Measurements from ENCODE around the gene CAMK2D.

Gene CAMK2D

DNA sequence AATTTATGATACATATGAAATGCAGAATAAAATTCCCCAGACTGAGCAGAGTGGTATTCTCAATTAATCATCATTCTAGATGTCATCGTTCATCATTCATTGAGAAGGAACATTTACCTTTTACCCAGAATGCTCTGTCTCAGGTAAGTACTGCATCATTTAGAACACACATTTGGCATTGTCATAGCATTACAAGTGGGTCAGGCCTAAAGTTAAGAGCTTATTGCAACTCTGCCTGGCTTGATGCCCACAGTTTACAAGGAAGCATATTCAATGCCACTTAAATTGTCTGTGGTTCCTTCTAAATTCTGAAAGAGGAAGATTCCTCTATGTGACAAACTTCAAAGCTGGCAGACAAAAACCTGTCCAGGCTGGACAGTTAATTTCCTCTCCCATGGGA is 87.3 kb downstream of the CAMK2D start:
- H3K79me1 ChIP-seq (ENCODE audit: low read depth, low read length): no peaks in the 10 kb centered on the region
- no peak overlapping the region for H3K4me3 ChIP-seq (ENCODE audit: low read length in 2 of 2)
- no peak overlapping the region for H2BK15ac ChIP-seq (ENCODE audit: low read length)
- H2BK12ac ChIP-seq (ENCODE audit: low read length): no peak overlapping the region
- H3K27me3 ChIP-seq (ENCODE audit: control insufficient read depth in 3 of 3, insufficient read depth in 3 of 3, low read depth in 1 of 3, low read length in 3 of 3): no peaks in the 10 kb centered on the region
- WGBS, 2 donors (ENCODE audit: extremely low coverage in 2 of 2, insufficient read length in 2 of 2, insufficient replicate concordance in 1 of 2): no CpG with 5 or more reads among the region's 1 CpG
- H3K4me2 ChIP-seq (ENCODE audit: insufficient read depth, low read length, poor library complexity, severe bottlenecking): no peak overlapping the region
- peaks cover 0 to 8% of the 10 kb centered on the region in 2 donors for H3K36me3 ChIP-seq (replicated peaks in 1 of 2; ENCODE audit: control insufficient read depth in 2 of 2, insufficient read depth in 2 of 2, low read length in 2 of 2)
- H2BK120ac ChIP-seq (ENCODE audit: low read depth, low read length): no peak overlapping the region
- H3K9me3 ChIP-seq (replicated peaks in 1 of 2; ENCODE audit: control insufficient read depth in 2 of 2, insufficient read depth in 1 of 2, low read depth in 1 of 2, low read length in 2 of 2): peaks cover 0 to 2% of the 10 kb centered on the region in 2 donors
- no peak overlapping the region for H2AFZ ChIP-seq (ENCODE audit: low read length)
- H2BK5ac ChIP-seq (ENCODE audit: low read length): no peak overlapping the region
- no peak overlapping the region for H3K9ac ChIP-seq (ENCODE audit: low read depth, low read length, poor library complexity)
- H3K14ac ChIP-seq (ENCODE audit: low read length): no peak overlapping the region
- H3K4me1 ChIP-seq (ENCODE audit: control insufficient read depth in 2 of 2, insufficient read depth in 1 of 2, low read depth in 1 of 2, low read length in 2 of 2): peaks cover 0 to 9% of the 10 kb centered on the region in 2 donors
- DNase-seq (ENCODE audit: low spot score): no peak
- no peak overlapping the region for H4K91ac ChIP-seq (ENCODE audit: low read depth, low read length, poor library complexity)
- no peak overlapping the region for H2AK5ac ChIP-seq (ENCODE audit: low read depth, low read length)
- no peak overlapping the region for H4K8ac ChIP-seq (ENCODE audit: low read depth, low read length)
- H3K4ac ChIP-seq (ENCODE audit: low read length): no peak overlapping the region
- no peak overlapping the region for H3K27ac ChIP-seq (replicated peaks; ENCODE audit: low read length)
- H3K23ac ChIP-seq (ENCODE audit: low read depth, low read length, poor library complexity): no peak overlapping the region
- no peak overlapping the region for H3K18ac ChIP-seq (ENCODE audit: low read length)

DNA sequence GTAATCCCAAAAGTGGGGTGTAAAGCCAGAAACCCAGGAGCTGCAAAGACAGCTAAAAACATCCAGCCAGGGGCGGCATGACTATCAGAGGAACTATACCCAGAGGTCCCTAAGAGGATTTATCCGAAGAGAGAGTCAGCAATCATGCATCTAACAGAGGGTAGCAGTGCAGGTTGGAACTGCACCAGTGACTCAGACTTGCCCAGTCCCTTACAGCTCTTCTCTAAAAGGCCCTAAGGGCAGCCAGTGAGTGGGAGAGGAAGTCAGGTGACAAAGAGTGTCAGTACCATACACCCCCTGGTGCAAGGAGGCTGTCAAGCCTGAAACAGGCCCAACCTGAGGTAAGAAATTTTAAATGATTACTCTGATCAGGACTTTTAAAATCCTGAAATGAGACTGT is 88.1 kb downstream of the CAMK2D start:
- no peak for DNase-seq (ENCODE audit: low spot score)
- H3K27ac ChIP-seq (replicated peaks; ENCODE audit: low read length): no peak overlapping the region

DNA sequence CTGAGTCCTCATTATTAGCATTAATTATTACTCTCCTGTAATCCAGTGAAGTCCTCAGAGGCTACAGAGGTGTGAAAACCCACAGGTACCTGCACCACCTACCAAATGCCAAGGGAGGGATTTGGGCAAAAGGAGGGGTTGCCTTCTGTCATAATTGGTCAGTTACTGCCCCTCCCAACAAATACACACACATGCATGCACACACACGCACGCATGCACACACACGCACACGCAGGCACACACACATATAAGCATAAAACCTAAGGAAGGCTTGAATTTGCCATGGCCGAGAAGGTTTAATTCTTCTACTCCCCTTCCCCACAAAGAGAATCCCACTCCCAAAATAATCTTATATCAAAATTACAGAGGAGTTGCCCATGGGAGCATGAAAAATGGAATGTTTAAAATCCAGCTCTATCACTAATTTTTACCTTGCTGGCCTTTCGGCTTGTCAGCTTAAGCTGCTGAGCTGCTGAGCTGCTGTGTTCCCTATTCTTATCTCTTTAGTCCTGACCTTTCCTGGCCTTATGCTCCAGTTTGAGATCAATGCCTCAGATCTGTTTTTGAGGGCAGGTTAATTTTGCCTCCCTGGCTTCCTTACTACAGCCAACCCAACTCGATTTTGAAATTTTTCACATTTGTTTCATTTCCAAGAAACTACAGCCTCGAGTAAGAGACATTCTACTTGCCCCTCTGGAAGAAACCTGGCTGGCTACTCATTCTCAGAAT is 95.0 kb downstream of the CAMK2D start:
- Histone ChIP-seq H2AK5ac (ENCODE audit: low read depth, low read length) (no peak overlapping the region), H3K4me3 (ENCODE audit: low read length in 2 of 2) (peak overlapping the region in 1 of 2 donors; percentile 52), H3K4me1 (ENCODE audit: control insufficient read depth in 2 of 2, insufficient read depth in 1 of 2, low read depth in 1 of 2, low read length in 2 of 2) (peaks cover 0 to 2% of the 10 kb centered on the region in 2 donors), H3K79me1 (ENCODE audit: low read depth, low read length) (peaks cover 1% of the 10 kb centered on the region), H3K36me3 (replicated peaks in 1 of 2; ENCODE audit: control insufficient read depth in 2 of 2, insufficient read depth in 2 of 2, low read length in 2 of 2) (peaks cover 0 to 8% of the 10 kb centered on the region in 2 donors), H3K27me3 (ENCODE audit: control insufficient read depth in 3 of 3, insufficient read depth in 3 of 3, low read depth in 1 of 3, low read length in 3 of 3) (no peaks in the 10 kb centered on the region), H3K14ac (ENCODE audit: low read length) (no peak overlapping the region), H3K4ac (ENCODE audit: low read length) (no peak overlapping the region), H3K27ac (replicated peaks; ENCODE audit: low read length) (no peak overlapping the region), H2BK12ac (ENCODE audit: low read length) (no peak overlapping the region), H2BK120ac (ENCODE audit: low read depth, low read length) (no peak overlapping the region), H2AFZ (ENCODE audit: low read length) (no peak overlapping the region), H2BK15ac (ENCODE audit: low read length) (no peak overlapping the region), H4K91ac (ENCODE audit: low read depth, low read length, poor library complexity) (no peak overlapping the region), H3K4me2 (ENCODE audit: insufficient read depth, low read length, poor library complexity, severe bottlenecking) (no peak overlapping the region), H3K9me3 (replicated peaks in 1 of 2; ENCODE audit: control insufficient read depth in 2 of 2, insufficient read depth in 1 of 2, low read depth in 1 of 2, low read length in 2 of 2) (no peaks in the 10 kb centered on the region), H2BK5ac (ENCODE audit: low read length) (no peak overlapping the region), H3K18ac (ENCODE audit: low read length) (no peak overlapping the region), H4K8ac (ENCODE audit: low read depth, low read length) (no peak overlapping the region), H3K23ac (ENCODE audit: low read depth, low read length, poor library complexity) (no peak overlapping the region), H3K9ac (ENCODE audit: low read depth, low read length, poor library complexity) (no peak overlapping the region)
- WGBS, 2 donors (ENCODE audit: extremely low coverage in 2 of 2, insufficient read length in 2 of 2, insufficient replicate concordance in 1 of 2): no CpG with 5 or more reads among the region's 8 CpGs
- no peak for DNase-seq (ENCODE audit: low spot score)

More for the DNA sequence above, 88.1 kb downstream of the CAMK2D start:
- WGBS, 2 donors (ENCODE audit: extremely low coverage in 2 of 2, insufficient read length in 2 of 2, insufficient replicate concordance in 1 of 2): no CpG with 5 or more reads among the region's 2 CpGs
- Histone ChIP-seq H3K9me3 (replicated peaks in 1 of 2; ENCODE audit: control insufficient read depth in 2 of 2, insufficient read depth in 1 of 2, low read depth in 1 of 2, low read length in 2 of 2) (peaks cover 0 to 2% of the 10 kb centered on the region in 2 donors), H3K18ac (ENCODE audit: low read length) (no peak overlapping the region), H3K23ac (ENCODE audit: low read depth, low read length, poor library complexity) (no peak overlapping the region), H2BK12ac (ENCODE audit: low read length) (no peak overlapping the region), H4K8ac (ENCODE audit: low read depth, low read length) (no peak overlapping the region), H3K14ac (ENCODE audit: low read length) (no peak overlapping the region), H2AK5ac (ENCODE audit: low read depth, low read length) (no peak overlapping the region), H2BK120ac (ENCODE audit: low read depth, low read length) (no peak overlapping the region), H3K27me3 (ENCODE audit: control insufficient read depth in 3 of 3, insufficient read depth in 3 of 3, low read depth in 1 of 3, low read length in 3 of 3) (no peaks in the 10 kb centered on the region), H2BK5ac (ENCODE audit: low read length) (no peak overlapping the region), H3K4me2 (ENCODE audit: insufficient read depth, low read length, poor library complexity, severe bottlenecking) (no peak overlapping the region), H3K4me3 (ENCODE audit: low read length in 2 of 2) (no peak overlapping the region), H2BK15ac (ENCODE audit: low read length) (no peak overlapping the region), H3K4me1 (ENCODE audit: control insufficient read depth in 2 of 2, insufficient read depth in 1 of 2, low read depth in 1 of 2, low read length in 2 of 2) (peaks cover 0 to 9% of the 10 kb centered on the region in 2 donors), H4K91ac (ENCODE audit: low read depth, low read length, poor library complexity) (no peak overlapping the region), H3K36me3 (replicated peaks in 1 of 2; ENCODE audit: control insufficient read depth in 2 of 2, insufficient read depth in 2 of 2, low read length in 2 of 2) (peaks cover 0 to 8% of the 10 kb centered on the region in 2 donors), H2AFZ (ENCODE audit: low read length) (no peak overlapping the region), H3K79me1 (ENCODE audit: low read depth, low read length) (no peaks in the 10 kb centered on the region), H3K9ac (ENCODE audit: low read depth, low read length, poor library complexity) (no peak overlapping the region), H3K4ac (ENCODE audit: low read length) (no peak overlapping the region)

DNA sequence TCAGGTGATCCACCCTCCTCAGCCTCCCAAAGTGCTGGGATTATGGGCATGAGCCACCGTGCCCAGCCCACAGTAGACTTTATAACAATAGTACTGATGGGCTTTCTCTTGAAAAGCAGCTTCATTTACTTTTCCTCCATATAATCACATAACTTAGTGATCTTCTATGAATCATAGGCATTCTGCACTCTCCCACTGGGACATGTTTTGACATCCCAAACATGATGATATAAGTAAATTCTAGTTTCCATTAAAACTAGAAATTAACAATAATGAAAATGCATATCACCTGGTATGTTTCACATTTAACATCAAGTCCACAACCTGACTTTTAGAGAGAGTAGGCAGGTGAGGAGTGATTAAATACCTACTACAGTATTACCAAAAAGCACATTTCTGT is 96.5 kb downstream of the CAMK2D start:
- H3K18ac ChIP-seq (ENCODE audit: low read length): no peak overlapping the region
- H4K8ac ChIP-seq (ENCODE audit: low read depth, low read length): no peak overlapping the region
- H3K27me3 ChIP-seq (ENCODE audit: control insufficient read depth in 3 of 3, insufficient read depth in 3 of 3, low read depth in 1 of 3, low read length in 3 of 3): no peaks in the 10 kb centered on the region
- no peaks in the 10 kb centered on the region for H3K9me3 ChIP-seq (replicated peaks in 1 of 2; ENCODE audit: control insufficient read depth in 2 of 2, insufficient read depth in 1 of 2, low read depth in 1 of 2, low read length in 2 of 2)
- H2BK12ac ChIP-seq (ENCODE audit: low read length): no peak overlapping the region
- no peak overlapping the region for H4K91ac ChIP-seq (ENCODE audit: low read depth, low read length, poor library complexity)
- no peak overlapping the region for H2BK120ac ChIP-seq (ENCODE audit: low read depth, low read length)
- H2BK5ac ChIP-seq (ENCODE audit: low read length): no peak overlapping the region
- no CpG with 5 or more reads among the region's 1 CpG for WGBS, 2 donors (ENCODE audit: extremely low coverage in 2 of 2, insufficient read length in 2 of 2, insufficient replicate concordance in 1 of 2)
- no peak overlapping the region for H3K23ac ChIP-seq (ENCODE audit: low read depth, low read length, poor library complexity)
- H2AFZ ChIP-seq (ENCODE audit: low read length): no peak overlapping the region
- peaks cover 0 to 8% of the 10 kb centered on the region in 2 donors for H3K36me3 ChIP-seq (replicated peaks in 1 of 2; ENCODE audit: control insufficient read depth in 2 of 2, insufficient read depth in 2 of 2, low read length in 2 of 2)
- H3K14ac ChIP-seq (ENCODE audit: low read length): no peak overlapping the region
- no peak overlapping the region for H3K4me2 ChIP-seq (ENCODE audit: insufficient read depth, low read length, poor library complexity, severe bottlenecking)
- no peak overlapping the region for H3K4ac ChIP-seq (ENCODE audit: low read length)
- H3K27ac ChIP-seq (replicated peaks; ENCODE audit: low read length): no peak overlapping the region
- no peak overlapping the region for H3K9ac ChIP-seq (ENCODE audit: low read depth, low read length, poor library complexity)
- H3K4me1 ChIP-seq (ENCODE audit: control insufficient read depth in 2 of 2, insufficient read depth in 1 of 2, low read depth in 1 of 2, low read length in 2 of 2): peaks cover 0 to 2% of the 10 kb centered on the region in 2 donors
- no peak for DNase-seq (ENCODE audit: low spot score)
- H2BK15ac ChIP-seq (ENCODE audit: low read length): no peak overlapping the region
- H2AK5ac ChIP-seq (ENCODE audit: low read depth, low read length): no peak overlapping the region
- H3K79me1 ChIP-seq (ENCODE audit: low read depth, low read length): peaks cover 1% of the 10 kb centered on the region
- no peak overlapping the region for H3K4me3 ChIP-seq (ENCODE audit: low read length in 2 of 2)
